Endodermal cell (in vitro differentiated cells): Measurements from ENCODE around the gene MDFIC. TPM values are rescaled to one million over a fixed set of nuclear protein-coding genes. Genes with fewer than 3 reads are reported as not detected.
"Not testable (repeated sequence)": the region's sequence is repeated elsewhere in the genome, so short reads cannot be mapped to it uniquely, and the experiment has no call there.

Source experiments
- DNase-seq: peaks from one replicate; pipeline ENCODE4 v3.0.0-alpha.2; 2017
- H3K27ac ChIP-seq: 2 replicates; pipeline ENCODE4 v1.5.1; 2013; ENCODE audit warnings: mild to moderate bottlenecking, low read depth, low read length, moderate library complexity
- H3K27me3 ChIP-seq: 2 replicates; pipeline ENCODE4 v1.6.1; 2013; ENCODE audit warnings: mild to moderate bottlenecking, low read length, moderate library complexity; ENCODE audit not compliant: insufficient read depth, control insufficient read depth, poor library complexity, severe bottlenecking
- H3K36me3 ChIP-seq: 2 replicates; pipeline ENCODE4 v1.7.0; 2013; ENCODE audit warnings: mild to moderate bottlenecking, low read length, moderate library complexity; ENCODE audit not compliant: control insufficient read depth, insufficient read depth
- H3K4me1 ChIP-seq: one replicate; pipeline ENCODE4 v1.7.0; 2013; ENCODE audit warnings: low read length; ENCODE audit not compliant: control insufficient read depth, insufficient read depth
- H3K4me3 ChIP-seq: 2 replicates; pipeline ENCODE4 v1.5.1; 2013; ENCODE audit warnings: mild to moderate bottlenecking, low read length, moderate library complexity
- H3K9ac ChIP-seq: 2 replicates; pipeline ENCODE4 v1.6.1; 2013; ENCODE audit warnings: mild to moderate bottlenecking, low read length, moderate library complexity; ENCODE audit not compliant: poor library complexity, severe bottlenecking; ENCODE audit errors: extremely low read depth
- H3K9me3 ChIP-seq: 2 replicates; pipeline ENCODE4 v1.6.1; 2013; ENCODE audit warnings: mild to moderate bottlenecking, low read length, moderate library complexity; ENCODE audit not compliant: control insufficient read depth
- H3K27ac Mint-ChIP-seq: 2 replicates; pipeline ENCODE4 v1.8.0; 2020; ENCODE audit warnings: mixed read lengths
- H3K27me3 Mint-ChIP-seq: 2 replicates; pipeline ENCODE4 v1.8.0; 2021; ENCODE audit warnings: mild to moderate bottlenecking, mixed read lengths; ENCODE audit not compliant: insufficient read depth
- H3K36me3 Mint-ChIP-seq: 2 replicates; pipeline ENCODE4 v1.8.0; 2020; ENCODE audit warnings: low read depth, mixed read lengths
- H3K4me1 Mint-ChIP-seq: 2 replicates; pipeline ENCODE4 v1.8.0; 2020; ENCODE audit warnings: mixed read lengths
- H3K4me3 Mint-ChIP-seq: 2 replicates; pipeline ENCODE4 v1.8.0; 2020; ENCODE audit warnings: mild to moderate bottlenecking, moderate library complexity, mixed read lengths
- H3K9me3 Mint-ChIP-seq: 2 replicates; pipeline ENCODE4 v1.8.0; 2020; ENCODE audit warnings: mild to moderate bottlenecking, mixed read lengths
- WGBS, 2 experiments: methylation state at CpG; one replicate each; pipeline versions ENCODE4 v1.1.5 to v1.1.7; 2013; ENCODE audit warnings: missing lambda C conversion rate in 2 of 2, mixed read lengths in 1 of 2; ENCODE audit not compliant: insufficient coverage in 1 of 2, insufficient read length in 1 of 2; 5-methylcytosine and 5-hydroxymethylcytosine counted together
- total RNA-seq, 2 donors: library from RNA; stranded (reverse); fragmentation: NEBNext Ultra II Directional in 1 of 2; extraction: Animal tissue kit (Norgen Biotek cat#: 25700) in 1 of 2; gene quantifications; 2 replicates in 1 of 2; 3 replicates in 1 of 2; pipeline ENCODE4 v1.2.1, GENCODE V29; 2021
- TF ChIP-seq, protein P1 (sequence below): fragments of 200-600 bp; sonication (generic); conservative IDR thresholded peaks from 2 replicates; pipeline ENCODE4 v1.5.0; 2021; ENCODE audit warnings: antibody characterized with exemption, mild to moderate bottlenecking

The MDFIC gene
- total RNA-seq, 2 donors from 2014 or later: 7.4 to 15.1 TPM

DNA sequence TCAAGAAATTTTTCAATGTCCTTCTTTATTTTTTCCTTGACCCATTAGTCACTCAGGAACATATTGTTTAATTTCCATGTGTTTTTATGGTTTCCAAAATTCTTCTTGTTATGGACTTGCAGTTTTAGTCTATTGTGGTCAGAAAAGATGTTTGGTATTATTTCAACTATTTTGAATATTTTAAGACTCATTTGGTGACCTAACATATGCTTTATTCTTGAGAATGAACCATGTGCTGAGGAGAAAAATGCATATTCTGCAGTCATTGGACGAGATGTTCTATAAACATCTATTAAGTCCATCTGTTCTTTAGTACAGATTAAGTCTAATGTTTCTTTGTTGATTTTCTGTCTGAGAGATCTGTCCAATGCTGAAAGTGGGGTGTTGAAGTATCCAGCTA lies 42.3 kb upstream of the MDFIC start:
- Histone ChIP-seq H3K27ac (no peak overlapping the region), H3K36me3 (no peaks in the 10 kb centered on the region), H3K4me3 (no peak overlapping the region), H3K9ac (no peak overlapping the region), H3K4me1 (no peaks in the 10 kb centered on the region), H3K27me3 (no peaks in the 10 kb centered on the region), H3K9me3 (peaks cover 5% of the 10 kb centered on the region)
- no peak overlapping the region for H3K27ac Mint-ChIP-seq
- WGBS, 2 experiments: 88% methylated on average over 1 of the region's 1 CpG; no CpG with 5 or more reads in 1 of the 2 experiments
- no peak overlapping the region for H3K4me3 Mint-ChIP-seq
- TF ChIP-seq, protein P1, sequence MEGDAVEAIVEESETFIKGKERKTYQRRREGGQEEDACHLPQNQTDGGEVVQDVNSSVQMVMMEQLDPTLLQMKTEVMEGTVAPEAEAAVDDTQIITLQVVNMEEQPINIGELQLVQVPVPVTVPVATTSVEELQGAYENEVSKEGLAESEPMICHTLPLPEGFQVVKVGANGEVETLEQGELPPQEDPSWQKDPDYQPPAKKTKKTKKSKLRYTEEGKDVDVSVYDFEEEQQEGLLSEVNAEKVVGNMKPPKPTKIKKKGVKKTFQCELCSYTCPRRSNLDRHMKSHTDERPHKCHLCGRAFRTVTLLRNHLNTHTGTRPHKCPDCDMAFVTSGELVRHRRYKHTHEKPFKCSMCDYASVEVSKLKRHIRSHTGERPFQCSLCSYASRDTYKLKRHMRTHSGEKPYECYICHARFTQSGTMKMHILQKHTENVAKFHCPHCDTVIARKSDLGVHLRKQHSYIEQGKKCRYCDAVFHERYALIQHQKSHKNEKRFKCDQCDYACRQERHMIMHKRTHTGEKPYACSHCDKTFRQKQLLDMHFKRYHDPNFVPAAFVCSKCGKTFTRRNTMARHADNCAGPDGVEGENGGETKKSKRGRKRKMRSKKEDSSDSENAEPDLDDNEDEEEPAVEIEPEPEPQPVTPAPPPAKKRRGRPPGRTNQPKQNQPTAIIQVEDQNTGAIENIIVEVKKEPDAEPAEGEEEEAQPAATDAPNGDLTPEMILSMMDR: no peak
- no peaks in the 10 kb centered on the region for H3K27me3 Mint-ChIP-seq
- H3K36me3 Mint-ChIP-seq: no peaks in the 10 kb centered on the region
- no peak for DNase-seq
- peaks cover 11% of the 10 kb centered on the region for H3K9me3 Mint-ChIP-seq
- no peaks in the 10 kb centered on the region for H3K4me1 Mint-ChIP-seq

DNA sequence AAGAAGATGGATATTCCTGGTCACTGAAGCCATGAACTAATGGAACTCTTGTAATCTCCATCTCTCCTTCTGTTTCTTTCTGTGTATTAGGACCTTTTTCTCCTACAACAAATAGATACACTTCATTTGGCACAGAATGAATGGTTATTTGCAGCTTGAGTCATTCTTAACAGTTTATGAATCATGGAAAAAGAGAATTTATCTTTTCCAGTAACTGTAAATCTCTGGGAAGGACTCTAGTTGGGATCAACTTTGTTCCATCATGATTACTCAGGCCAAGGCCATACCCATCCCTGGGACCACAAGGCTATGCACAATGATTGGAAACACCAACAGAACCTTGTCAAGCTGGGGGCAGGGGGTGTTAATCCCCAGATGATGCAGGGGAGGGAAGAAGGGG lies 36.1 kb upstream of the MDFIC start:
- Mint-ChIP-seq H3K4me3 (no peak overlapping the region), H3K27me3 (no peaks in the 10 kb centered on the region), H3K27ac (no peak overlapping the region), H3K4me1 (no peaks in the 10 kb centered on the region), H3K36me3 (no peaks in the 10 kb centered on the region), H3K9me3 (no peaks in the 10 kb centered on the region)
- TF ChIP-seq, protein P1: no peak
- no peak overlapping the region for H3K9ac ChIP-seq
- no peaks in the 10 kb centered on the region for H3K4me1 ChIP-seq
- no peaks in the 10 kb centered on the region for H3K36me3 ChIP-seq
- DNase-seq: no peak
- H3K27ac ChIP-seq: no peak overlapping the region
- no peak overlapping the region for H3K4me3 ChIP-seq
- no peaks in the 10 kb centered on the region for H3K27me3 ChIP-seq
- H3K9me3 ChIP-seq: no peaks in the 10 kb centered on the region

DNA sequence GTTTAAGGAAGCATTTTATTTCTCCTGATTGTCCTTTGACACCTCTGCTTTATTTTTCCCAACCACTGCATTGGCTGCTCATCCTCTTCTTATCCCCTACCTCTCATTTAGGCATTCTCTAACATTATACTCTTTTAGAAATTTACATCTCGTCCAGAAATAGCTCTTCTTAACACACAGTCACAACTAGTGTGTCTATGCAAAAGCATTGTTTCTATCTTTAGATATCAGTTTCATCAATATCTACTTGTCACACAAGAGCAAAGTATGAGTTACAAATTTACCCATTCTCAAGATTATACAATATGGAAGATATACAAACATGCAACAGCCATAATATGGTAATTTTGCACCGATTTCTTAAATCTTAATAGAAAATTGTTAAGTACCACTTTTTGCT lies 35.7 kb upstream of the MDFIC start:
- Histone ChIP-seq H3K27ac (no peak overlapping the region), H3K9me3 (no peaks in the 10 kb centered on the region), H3K27me3 (no peaks in the 10 kb centered on the region), H3K9ac (no peak overlapping the region), H3K4me3 (no peak overlapping the region), H3K36me3 (no peaks in the 10 kb centered on the region), H3K4me1 (no peaks in the 10 kb centered on the region)
- H3K9me3 Mint-ChIP-seq: no peaks in the 10 kb centered on the region
- H3K27ac Mint-ChIP-seq: no peak overlapping the region
- H3K4me1 Mint-ChIP-seq: no peaks in the 10 kb centered on the region
- H3K4me3 Mint-ChIP-seq: no peak overlapping the region
- TF ChIP-seq, protein P1: no peak
- no peaks in the 10 kb centered on the region for H3K36me3 Mint-ChIP-seq
- no peak for DNase-seq
- H3K27me3 Mint-ChIP-seq: no peaks in the 10 kb centered on the region
- WGBS, 2 experiments: 93 to 100% methylated on average over 1 to 2 of the region's 2 CpGs

DNA sequence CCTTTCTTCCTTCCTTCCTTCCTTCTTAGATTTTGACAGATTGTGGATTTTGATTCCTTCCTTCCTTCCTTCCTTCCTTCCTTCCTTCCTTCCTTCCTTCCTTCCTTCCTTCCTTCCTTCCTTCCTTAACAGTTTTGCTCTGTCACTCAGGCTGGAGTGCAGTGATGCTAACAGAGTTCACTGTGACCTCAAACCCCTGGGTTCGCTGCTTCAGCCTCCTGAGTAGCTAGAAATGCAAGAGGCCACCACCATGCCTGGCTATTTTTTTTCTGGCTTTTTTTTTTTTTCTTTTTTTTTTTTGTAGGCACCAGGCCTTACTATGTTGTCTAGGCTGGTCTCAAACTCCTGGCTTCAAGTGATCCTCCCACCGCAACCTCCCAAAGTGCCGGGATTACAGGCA lies 32.8 kb upstream of the MDFIC start:
- not testable (repeated sequence) for H3K4me1 ChIP-seq, H3K4me1 Mint-ChIP-seq, H3K4me3 Mint-ChIP-seq, H3K27ac Mint-ChIP-seq, H3K36me3 Mint-ChIP-seq, DNase-seq, H3K9ac ChIP-seq, H3K9me3 Mint-ChIP-seq, H3K27me3 ChIP-seq, H3K9me3 ChIP-seq, H3K27ac ChIP-seq, H3K4me3 ChIP-seq, H3K27me3 Mint-ChIP-seq, H3K36me3 ChIP-seq
- WGBS, 2 experiments: 90 to 91% methylated on average over 1 to 3 of the region's 3 CpGs
